Neural cell (in vitro differentiated cells): ENCODE results near the gene PHF12. TPM values are rescaled to one million over a fixed set of nuclear protein-coding genes. Genes with fewer than 3 reads are reported as not detected.

Source experiments
- H2AFZ ChIP-seq: fragments of 200-600, 300-800 bp; sonication (generic), shearing (Covaris generic); 2 replicates; pipeline ENCODE4 v1.6.0; 2014; ENCODE audit warnings: low read depth, mild to moderate bottlenecking, antibody characterized with exemption, low read length, moderate library complexity
- H3F3A ChIP-seq: fragments of 200-600 bp; shearing (Covaris generic); 2 replicates; pipeline ENCODE4 v1.6.1; 2016; ENCODE audit warnings: mild to moderate bottlenecking, moderate library complexity, mixed read lengths, antibody characterized with exemption, low read length; ENCODE audit not compliant: insufficient read depth, poor library complexity, severe bottlenecking
- H3K27ac ChIP-seq: fragments of 200-600, 300-800 bp; sonication (generic), shearing (Covaris generic); 2 replicates; pipeline ENCODE4 v1.5.1; 2014; ENCODE audit warnings: mild to moderate bottlenecking, low read length, moderate library complexity
- H3K27me3 ChIP-seq: fragments of 300-800, 200-600 bp; sonication (generic), shearing (Covaris generic); 2 replicates; pipeline ENCODE4 v1.6.0; 2014; ENCODE audit warnings: mild to moderate bottlenecking, low read depth, low read length, moderate library complexity; ENCODE audit not compliant: insufficient read depth
- H3K36me3 ChIP-seq: fragments of 300-800, 200-600 bp; sonication (generic), shearing (Covaris generic); 2 replicates; pipeline ENCODE4 v1.5.1; 2014; ENCODE audit warnings: mild to moderate bottlenecking, antibody characterized with exemption, low read length, moderate library complexity; ENCODE audit not compliant: insufficient read depth
- H3K4me2 ChIP-seq: fragments of 300-800, 200-600 bp; sonication (generic), shearing (Covaris generic); 2 replicates; pipeline ENCODE4 v1.6.0; 2014; ENCODE audit warnings: mild to moderate bottlenecking, low read length
- H3K4me3 ChIP-seq: fragments of 300-800, 200-600 bp; sonication (generic), shearing (Covaris generic); 2 replicates; pipeline ENCODE4 v1.5.1; 2014; ENCODE audit warnings: mild to moderate bottlenecking, low read length, moderate library complexity
- H3K79me2 ChIP-seq: fragments of 200-600 bp; shearing (Covaris generic); replicated peaks from 2 replicates; pipeline ENCODE4 v1.6.0; 2014; ENCODE audit warnings: mild to moderate bottlenecking, low read length, moderate library complexity; ENCODE audit not compliant: insufficient read depth
- H3K9ac ChIP-seq: fragments of 300-800, 200-600 bp; sonication (generic), shearing (Covaris generic); 2 replicates; pipeline ENCODE4 v1.6.1; 2016; ENCODE audit warnings: mild to moderate bottlenecking, low read length, mixed read lengths
- H3K9me2 ChIP-seq: fragments of 200-600 bp; shearing (Covaris generic); 2 replicates; pipeline ENCODE4 v1.6.1; 2016; ENCODE audit warnings: mild to moderate bottlenecking, low read length, mixed read lengths; ENCODE audit not compliant: insufficient read depth
- H3K9me3 ChIP-seq: fragments of 200-600, 300-800 bp; sonication (generic), shearing (Covaris generic); 2 replicates; pipeline ENCODE4 v1.6.1; 2016; ENCODE audit warnings: mild to moderate bottlenecking, mixed run types, low read length, moderate library complexity, mixed read lengths
- H4K20me1 ChIP-seq: fragments of 200-600 bp; shearing (Covaris generic); 2 replicates; pipeline ENCODE4 v1.6.1; 2016; ENCODE audit warnings: mild to moderate bottlenecking, mixed run types; ENCODE audit not compliant: insufficient read depth
- EP300 ChIP-seq: fragments of 450-650 bp; conservative IDR thresholded peaks from 2 replicates; pipeline ENCODE4 v1.6.1; 2014; ENCODE audit warnings: antibody characterized with exemption, mild to moderate bottlenecking, moderate library complexity; ENCODE audit not compliant: poor library complexity, severe bottlenecking
- EZH2 ChIP-seq: fragments of 200-600, 300-800 bp; shearing (Covaris generic), sonication (generic); IDR thresholded peaks from 2 replicates; pipeline ENCODE4 v1.6.1; 2014; ENCODE audit warnings: antibody characterized with exemption, low read length, borderline replicate concordance, mild to moderate bottlenecking; ENCODE audit not compliant: insufficient read depth, poor library complexity, severe bottlenecking
- MXI1 ChIP-seq: fragments of 450-650 bp; conservative IDR thresholded peaks from 2 replicates; pipeline ENCODE4 v1.6.1; 2014; ENCODE audit warnings: antibody characterized with exemption, mild to moderate bottlenecking; ENCODE audit not compliant: poor library complexity, severe bottlenecking
- POLR2AphosphoS5 ChIP-seq: IDR thresholded peaks from 2 replicates; pipeline ENCODE4 v1.6.1; 2012
- RAD21 ChIP-seq: fragments of 450-650 bp; conservative IDR thresholded peaks from 2 replicates; pipeline ENCODE4 v1.6.1; 2014; ENCODE audit warnings: antibody characterized with exemption, mild to moderate bottlenecking, moderate library complexity
- SMC3 ChIP-seq: fragments of 450-650 bp; conservative IDR thresholded peaks from 2 replicates; pipeline ENCODE4 v1.6.1; 2014; ENCODE audit warnings: antibody characterized with exemption, mild to moderate bottlenecking, moderate library complexity; ENCODE audit not compliant: poor library complexity
- TAF1 ChIP-seq: IDR thresholded peaks from 2 replicates; pipeline ENCODE4 v1.6.1; 2012; ENCODE audit warnings: low read depth
- polyA plus RNA-seq: library from polyadenylated mRNA; depleted of rRNA; stranded (reverse); fragments of >200 nt; gene quantifications from 2 replicates; pipeline ENCODE4 v1.2.3, GENCODE V29; 2014
- TF ChIP-seq, protein P1 (sequence below): IDR thresholded peaks from 2 replicates; pipeline ENCODE4 v1.6.1; 2012; ENCODE audit warnings: borderline replicate concordance
- TF ChIP-seq, protein P2 (sequence below): fragments of 450-650 bp; IDR thresholded peaks from 2 replicates; pipeline ENCODE4 v1.5.1; 2014; ENCODE audit warnings: antibody characterized with exemption, mild to moderate bottlenecking, moderate library complexity; ENCODE audit not compliant: poor library complexity, severe bottlenecking

Gene PHF12
- polyA plus RNA-seq, 1 donor from 2014 or later = 10.4 TPM

- Histone ChIP-seq H3K27ac (no peak overlapping the region), H4K20me1 (no peaks in the 10 kb centered on the region), H3K4me3 (no peak overlapping the region), H3K9me3 (no peaks in the 10 kb centered on the region), H3K4me2 (no peak overlapping the region), H3K9ac (no peak overlapping the region), H3F3A (no peaks in the 10 kb centered on the region), H3K9me2 (no peaks in the 10 kb centered on the region), H3K27me3 (no peaks in the 10 kb centered on the region), H3K36me3 (peaks cover 3% of the 10 kb centered on the region), H2AFZ (no peak overlapping the region), H3K79me2 (no peaks in the 10 kb centered on the region)
- TF ChIP-seq EZH2 = no peak
- no peak for TF ChIP-seq RAD21
- TF ChIP-seq POLR2AphosphoS5 = no peak
- TF ChIP-seq, protein P1, sequence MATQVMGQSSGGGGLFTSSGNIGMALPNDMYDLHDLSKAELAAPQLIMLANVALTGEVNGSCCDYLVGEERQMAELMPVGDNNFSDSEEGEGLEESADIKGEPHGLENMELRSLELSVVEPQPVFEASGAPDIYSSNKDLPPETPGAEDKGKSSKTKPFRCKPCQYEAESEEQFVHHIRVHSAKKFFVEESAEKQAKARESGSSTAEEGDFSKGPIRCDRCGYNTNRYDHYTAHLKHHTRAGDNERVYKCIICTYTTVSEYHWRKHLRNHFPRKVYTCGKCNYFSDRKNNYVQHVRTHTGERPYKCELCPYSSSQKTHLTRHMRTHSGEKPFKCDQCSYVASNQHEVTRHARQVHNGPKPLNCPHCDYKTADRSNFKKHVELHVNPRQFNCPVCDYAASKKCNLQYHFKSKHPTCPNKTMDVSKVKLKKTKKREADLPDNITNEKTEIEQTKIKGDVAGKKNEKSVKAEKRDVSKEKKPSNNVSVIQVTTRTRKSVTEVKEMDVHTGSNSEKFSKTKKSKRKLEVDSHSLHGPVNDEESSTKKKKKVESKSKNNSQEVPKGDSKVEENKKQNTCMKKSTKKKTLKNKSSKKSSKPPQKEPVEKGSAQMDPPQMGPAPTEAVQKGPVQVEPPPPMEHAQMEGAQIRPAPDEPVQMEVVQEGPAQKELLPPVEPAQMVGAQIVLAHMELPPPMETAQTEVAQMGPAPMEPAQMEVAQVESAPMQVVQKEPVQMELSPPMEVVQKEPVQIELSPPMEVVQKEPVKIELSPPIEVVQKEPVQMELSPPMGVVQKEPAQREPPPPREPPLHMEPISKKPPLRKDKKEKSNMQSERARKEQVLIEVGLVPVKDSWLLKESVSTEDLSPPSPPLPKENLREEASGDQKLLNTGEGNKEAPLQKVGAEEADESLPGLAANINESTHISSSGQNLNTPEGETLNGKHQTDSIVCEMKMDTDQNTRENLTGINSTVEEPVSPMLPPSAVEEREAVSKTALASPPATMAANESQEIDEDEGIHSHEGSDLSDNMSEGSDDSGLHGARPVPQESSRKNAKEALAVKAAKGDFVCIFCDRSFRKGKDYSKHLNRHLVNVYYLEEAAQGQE = no peak
- no peak for TF ChIP-seq EP300
- TF ChIP-seq, protein P2, sequence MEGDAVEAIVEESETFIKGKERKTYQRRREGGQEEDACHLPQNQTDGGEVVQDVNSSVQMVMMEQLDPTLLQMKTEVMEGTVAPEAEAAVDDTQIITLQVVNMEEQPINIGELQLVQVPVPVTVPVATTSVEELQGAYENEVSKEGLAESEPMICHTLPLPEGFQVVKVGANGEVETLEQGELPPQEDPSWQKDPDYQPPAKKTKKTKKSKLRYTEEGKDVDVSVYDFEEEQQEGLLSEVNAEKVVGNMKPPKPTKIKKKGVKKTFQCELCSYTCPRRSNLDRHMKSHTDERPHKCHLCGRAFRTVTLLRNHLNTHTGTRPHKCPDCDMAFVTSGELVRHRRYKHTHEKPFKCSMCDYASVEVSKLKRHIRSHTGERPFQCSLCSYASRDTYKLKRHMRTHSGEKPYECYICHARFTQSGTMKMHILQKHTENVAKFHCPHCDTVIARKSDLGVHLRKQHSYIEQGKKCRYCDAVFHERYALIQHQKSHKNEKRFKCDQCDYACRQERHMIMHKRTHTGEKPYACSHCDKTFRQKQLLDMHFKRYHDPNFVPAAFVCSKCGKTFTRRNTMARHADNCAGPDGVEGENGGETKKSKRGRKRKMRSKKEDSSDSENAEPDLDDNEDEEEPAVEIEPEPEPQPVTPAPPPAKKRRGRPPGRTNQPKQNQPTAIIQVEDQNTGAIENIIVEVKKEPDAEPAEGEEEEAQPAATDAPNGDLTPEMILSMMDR = no peak
- TF ChIP-seq MXI1 = no peak
- no peak for TF ChIP-seq SMC3
- no peak for TF ChIP-seq TAF1
Observed at GRCh38 chr17:28911411-28912045, 39.8 kb downstream of the PHF12 start.

DNA sequence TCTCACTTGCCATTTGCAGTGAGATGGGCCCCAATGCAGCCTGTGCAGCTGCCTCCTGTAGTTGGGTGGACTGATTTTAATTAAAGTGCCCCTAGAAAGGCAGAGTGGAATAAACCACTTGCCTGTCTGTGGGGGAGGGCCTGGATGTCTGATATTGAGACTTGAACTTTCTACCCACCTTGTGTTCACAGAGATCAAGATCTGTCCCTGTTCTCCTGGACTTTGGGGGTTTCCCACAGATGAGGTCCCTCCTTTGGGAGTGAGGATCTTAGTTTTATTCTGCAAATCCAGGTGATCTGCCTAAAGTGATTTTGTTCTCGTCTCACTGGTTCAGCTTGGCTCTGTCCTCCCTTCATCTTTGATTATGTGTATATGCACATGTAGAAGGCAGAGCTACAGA is 40.8 kb downstream of the PHF12 start:
- Histone ChIP-seq H4K20me1 (no peaks in the 10 kb centered on the region), H3K36me3 (peaks cover 3% of the 10 kb centered on the region), H3K9me2 (no peaks in the 10 kb centered on the region)

More for the DNA sequence above, 40.8 kb downstream of the PHF12 start:
- TF ChIP-seq TAF1 = no peak
- TF ChIP-seq, protein P1 = no peak
- no peak for TF ChIP-seq RAD21
- TF ChIP-seq MXI1 = no peak
- no peak for TF ChIP-seq SMC3
- TF ChIP-seq, protein P2 = no peak
- no peak for TF ChIP-seq EZH2
- Histone ChIP-seq H3K79me2 (no peaks in the 10 kb centered on the region), H3F3A (no peaks in the 10 kb centered on the region), H3K4me3 (no peak overlapping the region), H3K9ac (no peak overlapping the region), H3K27ac (no peak overlapping the region), H2AFZ (no peak overlapping the region), H3K27me3 (no peaks in the 10 kb centered on the region), H3K9me3 (no peaks in the 10 kb centered on the region), H3K4me2 (no peak overlapping the region)
